ENCODE measurements around the gene SLCO4A1.

GRCh38 chr20:62692801-62693523 is 50.7 kb downstream of the SLCO4A1 start:
- TF ChIP-seq EP300 (IDR thresholded peaks at IDR 0.05) (no peak), CTCF (IDR thresholded peaks at IDR 0.05) (no peak)
